Measurements from ENCODE around the gene UNC13D.
"Not testable (repeated sequence)": the region's sequence is repeated elsewhere in the genome, so short reads cannot be mapped to it uniquely, and the experiment has no call there.

UNC13D gene

GRCh38 chr17:75819116-75819515, 25.1 kb downstream of the UNC13D start:
- peak in 1 of 2 experiments; percentile 11 for DNase-seq

- DNase-seq = no peak
Observed at GRCh38 chr17:75818326-75818885, 25.8 kb downstream of the UNC13D start.

GRCh38 chr17:75817571-75817970, 26.6 kb downstream of the UNC13D start:
- DNase-seq = no peak

GRCh38 chr17:75816693-75817092, 27.5 kb downstream of the UNC13D start:
- DNase-seq = no peak

- DNase-seq = no peak
Observed at GRCh38 chr17:75815399-75815798, 28.8 kb downstream of the UNC13D start.

GRCh38 chr17:75814900-75815373, 29.3 kb downstream of the UNC13D start:
- DNase-seq = no peak

- DNase-seq = no peak
Observed at GRCh38 chr17:75814021-75814395, 30.2 kb downstream of the UNC13D start.

- DNase-seq = no peak
Observed at GRCh38 chr17:75813081-75814020, 30.9 kb downstream of the UNC13D start.

GRCh38 chr17:75812096-75813013, 31.8 kb downstream of the UNC13D start:
- DNase-seq = no peak

- no peak for DNase-seq
Observed at GRCh38 chr17:75811174-75811573, 33.0 kb downstream of the UNC13D start.

GRCh38 chr17:75810756-75811155, 33.4 kb downstream of the UNC13D start:
- not testable (repeated sequence) for DNase-seq

GRCh38 chr17:75810216-75810615, 34.0 kb downstream of the UNC13D start:
- DNase-seq = no peak

- DNase-seq = no peak
Observed at GRCh38 chr17:75809631-75810111, 34.5 kb downstream of the UNC13D start.

- no peak for DNase-seq
Observed at GRCh38 chr17:75808905-75809621, 35.1 kb downstream of the UNC13D start.

- no peak for DNase-seq
Observed at GRCh38 chr17:75808549-75808904, 35.7 kb downstream of the UNC13D start.

GRCh38 chr17:75807861-75808260, 36.3 kb downstream of the UNC13D start:
- no peak for DNase-seq

- no peak for DNase-seq
Observed at GRCh38 chr17:75806822-75807500, 37.2 kb downstream of the UNC13D start.

GRCh38 chr17:75803883-75804282, 40.3 kb downstream of the UNC13D start:
- DNase-seq = no peak

GRCh38 chr17:75799402-75799801, 44.8 kb downstream of the UNC13D start:
- DNase-seq = no peak

- no peak for DNase-seq
Observed at GRCh38 chr17:75795820-75796607, 48.2 kb downstream of the UNC13D start.

- no peak for DNase-seq
Observed at GRCh38 chr17:75793460-75793859, 50.7 kb downstream of the UNC13D start.
